MCF 10A (cell line): ENCODE data around the gene ARHGAP28. TPM values are rescaled to one million over a fixed set of nuclear protein-coding genes. Genes with fewer than 3 reads are reported as not detected.

Experiments
- BruUV-seq: library from RNA; stranded (reverse); fragments of 400-500 nt; replicated peaks from 2 replicates; lab custom pipeline; 2021; lab: Mats Ljungman, UMichigan
- CTCF ChIA-PET: fragments of 300-600 bp; sonication (Branson Sonifier 250); formaldehyde crosslinking; extraction: SDS; loops from one replicate; lab custom pipeline; 2021; ENCODE audit warnings: antibody characterized with exemption, inconsistent platforms; lab: Yijun Ruan, JAX
- POLR2A ChIA-PET: fragments of 300-600, 350-650 bp; sonication (Branson Sonifier 250); formaldehyde crosslinking; extraction: SDS; loops from one replicate; lab custom pipeline; 2020; ENCODE audit warnings: antibody characterized with exemption, inconsistent platforms; lab: Yijun Ruan, JAX
- DNase-seq: peaks from one replicate; pipeline ENCODE4 v3.0.0-alpha.2; 2018; ENCODE audit not compliant: unreplicated experiment
- H3K27ac Mint-ChIP-seq: one replicate; pipeline ENCODE4 v1.8.0; 2022; ENCODE audit warnings: mild to moderate bottlenecking, low read depth, mixed read lengths; ENCODE audit not compliant: unreplicated experiment
- H3K27me3 Mint-ChIP-seq: one replicate; pipeline ENCODE4 v1.8.0; 2022; ENCODE audit warnings: mixed read lengths; ENCODE audit not compliant: insufficient read depth, unreplicated experiment
- H3K36me3 Mint-ChIP-seq: one replicate; pipeline ENCODE4 v1.8.0; 2022; ENCODE audit warnings: mild to moderate bottlenecking, moderate library complexity, mixed read lengths; ENCODE audit not compliant: insufficient read depth, unreplicated experiment
- H3K4me1 Mint-ChIP-seq: one replicate; pipeline ENCODE4 v1.8.0; 2022; ENCODE audit warnings: mixed read lengths; ENCODE audit not compliant: insufficient read depth, unreplicated experiment
- H3K4me3 Mint-ChIP-seq: one replicate; pipeline ENCODE4 v1.8.0; 2022; ENCODE audit warnings: mild to moderate bottlenecking, moderate library complexity, mixed read lengths; ENCODE audit not compliant: unreplicated experiment
- H3K9me3 Mint-ChIP-seq: one replicate; pipeline ENCODE4 v1.8.0; 2022; ENCODE audit warnings: mixed read lengths; ENCODE audit not compliant: unreplicated experiment
- intact Hi-C: fragments of 100-400 bp; cut with micrococcal nuclease; formaldehyde crosslinking; loops from 2 replicates; pipeline ENCODE4 v1.14.1; 2022
- total RNA-seq: library from RNA; stranded (reverse); gene quantifications from 2 replicates; pipeline ENCODE4 v1.2.3, GENCODE V29; 2022
- TF ChIP-seq, protein P1 (sequence below): fragments of 200-600 bp; IDR thresholded peaks from one replicate; pipeline ENCODE4 v1.8.0; 2022; ENCODE audit warnings: antibody characterized with exemption, mild to moderate bottlenecking; ENCODE audit not compliant: unreplicated experiment

Gene ARHGAP28
- total RNA-seq, 1 experiment from 2014 or later: 3.0 TPM

DNA sequence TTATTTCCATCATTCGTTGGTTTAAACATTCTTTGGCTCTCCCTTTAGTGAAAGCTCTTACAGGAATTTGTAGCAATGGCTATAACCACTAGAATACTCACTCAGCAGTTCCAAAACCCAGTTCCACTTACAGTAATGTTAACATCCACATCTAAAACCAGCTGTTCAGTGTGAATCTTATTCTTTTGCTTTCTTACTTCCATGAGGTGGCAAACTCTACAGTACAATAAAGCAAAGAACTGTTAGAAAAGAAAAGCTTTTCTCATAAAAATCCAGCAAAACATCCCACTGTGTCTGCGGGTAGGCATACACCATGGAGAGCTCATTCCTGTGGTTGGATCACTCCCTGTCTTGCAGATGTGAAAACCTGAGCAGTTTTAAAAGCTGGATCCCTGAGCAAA, 147.1 kb downstream of the ARHGAP28 start:
- Mint-ChIP-seq H3K27me3 (no peaks in the 10 kb centered on the region), H3K9me3 (no peaks in the 10 kb centered on the region), H3K27ac (no peak overlapping the region), H3K36me3 (no peaks in the 10 kb centered on the region), H3K4me3 (no peak overlapping the region), H3K4me1 (peaks cover 9% of the 10 kb centered on the region)
- no TSS peak for BruUV-seq
- POLR2A ChIA-PET: no interaction called here
- CTCF ChIA-PET: interaction anchor here (0.8 to 1.6 kb wide), 5 partner anchors 9 to 997 kb away, joined by 3 to 6 read pairs (median 3); no protein-coding TSS in a partner anchor
- no peak for DNase-seq
- TF ChIP-seq, protein P1, sequence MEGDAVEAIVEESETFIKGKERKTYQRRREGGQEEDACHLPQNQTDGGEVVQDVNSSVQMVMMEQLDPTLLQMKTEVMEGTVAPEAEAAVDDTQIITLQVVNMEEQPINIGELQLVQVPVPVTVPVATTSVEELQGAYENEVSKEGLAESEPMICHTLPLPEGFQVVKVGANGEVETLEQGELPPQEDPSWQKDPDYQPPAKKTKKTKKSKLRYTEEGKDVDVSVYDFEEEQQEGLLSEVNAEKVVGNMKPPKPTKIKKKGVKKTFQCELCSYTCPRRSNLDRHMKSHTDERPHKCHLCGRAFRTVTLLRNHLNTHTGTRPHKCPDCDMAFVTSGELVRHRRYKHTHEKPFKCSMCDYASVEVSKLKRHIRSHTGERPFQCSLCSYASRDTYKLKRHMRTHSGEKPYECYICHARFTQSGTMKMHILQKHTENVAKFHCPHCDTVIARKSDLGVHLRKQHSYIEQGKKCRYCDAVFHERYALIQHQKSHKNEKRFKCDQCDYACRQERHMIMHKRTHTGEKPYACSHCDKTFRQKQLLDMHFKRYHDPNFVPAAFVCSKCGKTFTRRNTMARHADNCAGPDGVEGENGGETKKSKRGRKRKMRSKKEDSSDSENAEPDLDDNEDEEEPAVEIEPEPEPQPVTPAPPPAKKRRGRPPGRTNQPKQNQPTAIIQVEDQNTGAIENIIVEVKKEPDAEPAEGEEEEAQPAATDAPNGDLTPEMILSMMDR: no peak
- intact Hi-C loops: no loop called here

DNA sequence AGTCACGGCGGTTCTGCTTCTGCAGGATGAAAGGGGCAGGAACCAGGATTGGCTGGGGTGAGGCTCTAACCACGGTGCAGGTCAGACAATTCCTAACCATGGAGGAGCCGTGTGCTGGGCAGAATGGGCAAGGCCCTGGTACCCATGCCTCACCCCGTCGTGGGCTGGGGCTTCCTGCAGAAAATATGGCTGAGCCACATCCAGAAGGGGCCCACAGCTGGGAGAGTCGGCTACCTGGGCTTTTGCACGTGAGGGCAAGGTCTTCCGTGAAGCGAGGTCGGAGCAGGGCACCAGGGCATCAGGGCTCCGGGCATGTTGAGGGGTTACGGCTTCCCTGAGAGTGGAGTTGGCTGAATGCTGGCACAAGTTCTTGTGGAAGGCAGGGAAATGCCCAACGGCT, 147.8 kb downstream of the ARHGAP28 start:
- ChIA-PET POLR2A (no interaction called here), CTCF (interaction anchor here (0.8 to 1.6 kb wide), 5 partner anchors 9 to 998 kb away, joined by 3 to 6 read pairs (median 3); no protein-coding TSS in a partner anchor)
- intact Hi-C loops: no loop called here
- H3K27me3 Mint-ChIP-seq: no peaks in the 10 kb centered on the region
- DNase-seq: no peak
- no peak overlapping the region for H3K4me3 Mint-ChIP-seq
- no peak overlapping the region for H3K27ac Mint-ChIP-seq
- no TSS peak for BruUV-seq
- H3K4me1 Mint-ChIP-seq: peaks cover 10% of the 10 kb centered on the region
- no peaks in the 10 kb centered on the region for H3K9me3 Mint-ChIP-seq
- H3K36me3 Mint-ChIP-seq: no peaks in the 10 kb centered on the region
- TF ChIP-seq, protein P1: no peak

GRCh38 chr18:6878556-6879297, 149.2 kb downstream of the ARHGAP28 start:
- BruUV-seq: no TSS peak
- TF ChIP-seq, protein P1: no peak

DNA sequence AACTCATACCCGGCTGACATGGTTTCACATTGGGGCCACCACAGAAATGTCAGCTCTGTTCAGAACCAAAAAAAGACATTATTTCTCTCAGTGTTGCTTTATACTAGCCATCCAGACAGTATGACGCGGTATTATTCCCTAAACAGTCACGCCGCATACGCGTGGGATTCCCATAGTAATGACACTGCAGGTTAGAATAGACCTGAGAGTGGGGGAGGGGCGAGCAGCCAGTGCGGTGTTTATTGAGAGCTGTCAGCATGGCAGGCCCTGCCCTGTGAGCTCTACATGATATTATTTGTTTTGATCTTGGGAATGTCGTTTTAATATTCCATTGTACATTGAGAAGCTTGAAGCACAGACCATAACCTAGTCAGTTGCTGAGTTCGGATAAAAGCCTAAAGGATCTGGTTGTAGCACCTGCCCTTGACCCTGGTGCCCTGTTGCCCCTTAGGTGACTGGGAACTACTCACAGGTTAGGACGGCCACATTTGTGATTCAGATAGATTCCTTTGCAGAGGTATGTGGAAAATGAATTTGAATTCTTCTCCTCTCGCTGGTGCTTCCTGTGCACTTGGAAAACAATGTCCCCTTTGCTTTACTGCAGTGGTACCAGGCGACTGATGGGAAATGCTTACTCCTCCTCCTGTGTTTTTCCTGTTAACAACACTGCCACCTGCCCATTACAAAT, 150.1 kb downstream of the ARHGAP28 start:
- Mint-ChIP-seq H3K9me3 (no peaks in the 10 kb centered on the region), H3K4me1 (peaks cover 10% of the 10 kb centered on the region), H3K27ac (no peak overlapping the region), H3K36me3 (no peaks in the 10 kb centered on the region), H3K4me3 (no peak overlapping the region), H3K27me3 (no peaks in the 10 kb centered on the region)
- intact Hi-C loops: loop anchor here (10.0 kb wide), 2 partner anchors 525 to 1275 kb away; no protein-coding TSS in a partner anchor
- TF ChIP-seq, protein P1: no peak
- no peak for DNase-seq
- no TSS peak for BruUV-seq
- ChIA-PET POLR2A (interaction anchor here (0.7 kb wide), 1 partner anchor 160 kb away, joined by 4 read pairs; no protein-coding TSS in a partner anchor), CTCF (interaction anchor here (0.6 to 1.9 kb wide), 3 partner anchors 162 to 986 kb away, joined by 3 to 8 read pairs (median 3); no protein-coding TSS in a partner anchor)

More at GRCh38 chr18:6878556-6879297, 149.2 kb downstream of the ARHGAP28 start:
- Mint-ChIP-seq H3K27ac (no peak overlapping the region), H3K27me3 (no peaks in the 10 kb centered on the region), H3K4me3 (no peak overlapping the region), H3K36me3 (no peaks in the 10 kb centered on the region), H3K9me3 (no peaks in the 10 kb centered on the region), H3K4me1 (peaks cover 10% of the 10 kb centered on the region)
- DNase-seq: no peak
- POLR2A ChIA-PET: no interaction called here
- CTCF ChIA-PET: interaction anchor here (0.6 to 1.9 kb wide), 3 partner anchors 126 to 336 kb away, joined by 3 to 8 read pairs (median 3); no protein-coding TSS in a partner anchor
- intact Hi-C loops: no loop called here
